H9 (cell line): ENCODE data around the gene KRT34. TPM values are rescaled to one million over a fixed set of nuclear protein-coding genes. Genes with fewer than 3 reads are reported as not detected.

ENCODE experiments used
- DNase-seq: peaks from one replicate; pipeline ENCODE4 v3.0.0-alpha.2; 2017
- H2AFZ ChIP-seq: one replicate; pipeline ENCODE4 v1.6.1; 2013; ENCODE audit warnings: mild to moderate bottlenecking, low read length, control low read depth, moderate library complexity
- H2AK5ac ChIP-seq: 2 replicates; pipeline ENCODE4 v1.6.1; 2013; ENCODE audit warnings: low read length, control low read depth, mixed read lengths; ENCODE audit not compliant: insufficient read length
- H2BK120ac ChIP-seq: one replicate; pipeline ENCODE4 v1.6.1; 2013; ENCODE audit warnings: low read depth, mild to moderate bottlenecking, low read length, control low read depth, inconsistent platforms; ENCODE audit not compliant: poor library complexity, severe bottlenecking
- H2BK12ac ChIP-seq: 2 replicates; pipeline ENCODE4 v1.6.1; 2013; ENCODE audit warnings: low read length, control low read depth, mixed read lengths, low read depth; ENCODE audit not compliant: insufficient read length
- H2BK15ac ChIP-seq: 2 replicates; pipeline ENCODE4 v1.6.1; 2013; ENCODE audit warnings: low read depth, low read length, control low read depth
- H2BK20ac ChIP-seq: one replicate; pipeline ENCODE4 v1.6.1; 2013; ENCODE audit warnings: low read depth, mild to moderate bottlenecking, low read length, control low read depth, inconsistent platforms; ENCODE audit not compliant: poor library complexity, severe bottlenecking
- H2BK5ac ChIP-seq: 2 replicates; pipeline ENCODE4 v1.6.1; 2013; ENCODE audit warnings: low read length, control low read depth, mixed read lengths; ENCODE audit not compliant: insufficient read length
- H3K14ac ChIP-seq: 2 replicates; pipeline ENCODE4 v1.6.1; 2013; ENCODE audit warnings: low read length, control low read depth; ENCODE audit not compliant: insufficient read depth
- H3K18ac ChIP-seq: 2 replicates; pipeline ENCODE4 v1.6.1; 2013; ENCODE audit warnings: low read depth, mild to moderate bottlenecking, mixed read lengths, low read length, control low read depth; ENCODE audit not compliant: insufficient read length
- H3K23ac ChIP-seq: 2 replicates; pipeline ENCODE4 v1.6.1; 2013; ENCODE audit warnings: low read length, control low read depth, mixed read lengths, low read depth; ENCODE audit not compliant: insufficient read length
- H3K23me2 ChIP-seq: 2 replicates; pipeline ENCODE4 v1.6.1; 2013; ENCODE audit warnings: low read depth, mild to moderate bottlenecking, mixed read lengths, low read length, control low read depth; ENCODE audit not compliant: insufficient read length, poor library complexity, severe bottlenecking
- H3K27ac ChIP-seq: 2 replicates; pipeline ENCODE4 v1.5.1; 2013; ENCODE audit warnings: low read length, control low read depth, mixed read lengths, low read depth; ENCODE audit not compliant: insufficient read length
- H3K27me3 ChIP-seq: 2 replicates; pipeline ENCODE4 v1.6.1; 2013; ENCODE audit warnings: low read length, control low read depth, inconsistent platforms; ENCODE audit not compliant: insufficient read depth
- H3K4ac ChIP-seq: 2 replicates; pipeline ENCODE4 v1.6.1; 2013; ENCODE audit warnings: low read depth, mild to moderate bottlenecking, control low read depth, inconsistent platforms, low read length, moderate library complexity
- H3K4me1 ChIP-seq: 2 replicates; pipeline ENCODE4 v1.6.1; 2013; ENCODE audit warnings: low read length, control low read depth, inconsistent platforms; ENCODE audit not compliant: insufficient read depth
- H3K4me2 ChIP-seq: 2 replicates; pipeline ENCODE4 v1.6.1; 2013; ENCODE audit warnings: low read length, control low read depth, mixed read lengths; ENCODE audit not compliant: insufficient read length, insufficient read depth
- H3K56ac ChIP-seq: 2 replicates; pipeline ENCODE4 v1.6.1; 2013; ENCODE audit warnings: low read depth, mild to moderate bottlenecking, mixed read lengths, low read length, control low read depth; ENCODE audit not compliant: insufficient read length
- H3K79me1 ChIP-seq: 2 replicates; pipeline ENCODE4 v1.6.1; 2013; ENCODE audit warnings: low read depth, mild to moderate bottlenecking, moderate library complexity, low read length, control low read depth, inconsistent platforms; ENCODE audit not compliant: insufficient read depth, poor library complexity, severe bottlenecking
- H3K79me2 ChIP-seq: 2 replicates; pipeline ENCODE4 v1.6.1; 2013; ENCODE audit warnings: low read length, control low read depth, inconsistent platforms; ENCODE audit not compliant: insufficient read depth
- H3K9ac ChIP-seq: 2 replicates; pipeline ENCODE4 v1.6.1; 2013; ENCODE audit warnings: low read length, control low read depth, mixed read lengths; ENCODE audit not compliant: insufficient read length; ENCODE audit errors: extremely low read depth
- H3K9me3 ChIP-seq: one replicate; pipeline ENCODE4 v1.6.1; 2013; ENCODE audit warnings: low read depth, low read length, inconsistent platforms; ENCODE audit not compliant: control insufficient read depth
- H3T11ph ChIP-seq: one replicate; pipeline ENCODE4 v1.6.1; 2013; ENCODE audit warnings: mild to moderate bottlenecking, low read length, control low read depth, inconsistent platforms
- H4K20me1 ChIP-seq: one replicate; pipeline ENCODE4 v1.6.1; 2013; ENCODE audit not compliant: control insufficient read depth, insufficient read length, insufficient read depth
- H4K5ac ChIP-seq: 2 replicates; pipeline ENCODE4 v1.6.1; 2013; ENCODE audit warnings: low read depth, mild to moderate bottlenecking, mixed read lengths, low read length, control low read depth; ENCODE audit not compliant: insufficient read length
- H4K8ac ChIP-seq: replicated peaks from 2 replicates; pipeline ENCODE4 v1.6.1; 2013; ENCODE audit warnings: low read length, control low read depth, mixed read lengths, low read depth; ENCODE audit not compliant: insufficient read length
- H4K91ac ChIP-seq: 2 replicates; pipeline ENCODE4 v1.6.1; 2013; ENCODE audit warnings: low read depth, mild to moderate bottlenecking, moderate library complexity, mixed read lengths, low read length, control low read depth; ENCODE audit not compliant: insufficient read length
- H3K27ac Mint-ChIP-seq, 3 experiments: 2 replicates in 2 of 3; 3 replicates in 1 of 3; pipeline ENCODE4 v1.8.0; 2020 to 2021; ENCODE audit warnings: mixed read lengths in 3 of 3, mild to moderate bottlenecking in 1 of 3, moderate library complexity in 1 of 3
- H3K27me3 Mint-ChIP-seq: 2 replicates; pipeline ENCODE4 v1.8.0; 2021; ENCODE audit warnings: low read depth, mild to moderate bottlenecking, moderate library complexity, mixed read lengths
- H3K36me3 Mint-ChIP-seq, 3 experiments: 2 replicates in 2 of 3; 3 replicates in 1 of 3; pipeline ENCODE4 v1.8.0; 2020 to 2021; ENCODE audit warnings: low read depth in 3 of 3, mixed read lengths in 3 of 3; ENCODE audit not compliant: insufficient read depth in 1 of 3
- H3K4me1 Mint-ChIP-seq, 2 experiments: 2 replicates each; pipeline ENCODE4 v1.8.0; 2020; ENCODE audit warnings: mixed read lengths in 2 of 2
- H3K4me3 Mint-ChIP-seq, 2 experiments: 2 replicates in 1 of 2; 3 replicates in 1 of 2; pipeline ENCODE4 v1.8.0; 2020 to 2021; ENCODE audit warnings: mild to moderate bottlenecking in 2 of 2, mixed read lengths in 2 of 2, moderate library complexity in 1 of 2
- H3K9me3 Mint-ChIP-seq, 2 experiments: 2 replicates in 1 of 2; 3 replicates in 1 of 2; pipeline ENCODE4 v1.8.0; 2020; ENCODE audit warnings: mild to moderate bottlenecking in 2 of 2, mixed read lengths in 2 of 2, moderate library complexity in 1 of 2
- CTCF ChIP-seq: fragments of 200-600 bp; sonication (generic); conservative IDR thresholded peaks from 3 replicates; pipeline ENCODE4 v1.8.0; 2021; ENCODE audit warnings: antibody characterized with exemption, mild to moderate bottlenecking
- WGBS: extraction: QIAGEN DNeasy Blood & Tissue Kit; methylation state at CpG from one replicate; pipeline ENCODE4 v1.1.7; 2013; ENCODE audit warnings: missing lambda C conversion rate, low lambda C conversion rate, mixed read lengths; ENCODE audit not compliant: insufficient read length; ENCODE audit errors: extremely low coverage; 5-methylcytosine and 5-hydroxymethylcytosine counted together
- total RNA-seq: library from RNA; stranded (reverse); gene quantifications from 2 replicates; pipeline ENCODE4 v1.2.1, GENCODE V29; 2021

KRT34 gene
- total RNA-seq, 1 experiment from 2014 or later = not detected

GRCh38 chr17:41420134-41420533, 38.0 kb upstream of the KRT34 start:
- no peak overlapping the region for H4K5ac ChIP-seq
- H2BK5ac ChIP-seq = no peak overlapping the region
- H3K4me1 ChIP-seq = no peaks in the 10 kb centered on the region
- no peak overlapping the region for H4K8ac ChIP-seq
- H3K79me1 ChIP-seq = no peaks in the 10 kb centered on the region
- no peak overlapping the region for H2BK20ac ChIP-seq
- no peak overlapping the region for H2BK12ac ChIP-seq
- WGBS = no CpG with 5 or more reads among the region's 4 CpGs
- no peak overlapping the region for H3K4me2 ChIP-seq
- H4K20me1 ChIP-seq = no peaks in the 10 kb centered on the region
- no peak overlapping the region for H3K23ac ChIP-seq
- Mint-ChIP-seq H3K27me3 (peaks cover 11% of the 10 kb centered on the region), H3K4me3 (no peak overlapping the region), H3K9me3 (no peaks in the 10 kb centered on the region), H3K27ac (no peak overlapping the region), H3K4me1 (peaks cover 8% of the 10 kb centered on the region in 2 experiments; a peak in 3 of 4 replicates), H3K36me3 (no peaks in the 10 kb centered on the region)
- no peak overlapping the region for H3K56ac ChIP-seq
- H3K23me2 ChIP-seq = no peaks in the 10 kb centered on the region
- H3K4ac ChIP-seq = no peak overlapping the region
- H2AK5ac ChIP-seq = no peak overlapping the region
- no peak overlapping the region for H4K91ac ChIP-seq
- H3K9ac ChIP-seq = no peak overlapping the region
- H3K18ac ChIP-seq = no peak overlapping the region
- no peaks in the 10 kb centered on the region for H3K79me2 ChIP-seq
- no peaks in the 10 kb centered on the region for H3K27me3 ChIP-seq
- no peak overlapping the region for H2BK120ac ChIP-seq
- no peak overlapping the region for H3K27ac ChIP-seq
- no peak for TF ChIP-seq CTCF
- no peak overlapping the region for H2AFZ ChIP-seq
- no peak for DNase-seq
- H3K9me3 ChIP-seq = no peaks in the 10 kb centered on the region
- H3K14ac ChIP-seq = no peak overlapping the region
- no peak overlapping the region for H2BK15ac ChIP-seq
- no peak overlapping the region for H3T11ph ChIP-seq
